LNCAP (cell line): ENCODE data around the gene SOST.

Experiments
- TF ChIP-seq, protein P1 (sequence below): fragments of 450-650 bp; IDR thresholded peaks from 2 replicates; pipeline ENCODE4 v1.5.1; 2017; ENCODE audit warnings: mild to moderate bottlenecking

SOST gene

DNA sequence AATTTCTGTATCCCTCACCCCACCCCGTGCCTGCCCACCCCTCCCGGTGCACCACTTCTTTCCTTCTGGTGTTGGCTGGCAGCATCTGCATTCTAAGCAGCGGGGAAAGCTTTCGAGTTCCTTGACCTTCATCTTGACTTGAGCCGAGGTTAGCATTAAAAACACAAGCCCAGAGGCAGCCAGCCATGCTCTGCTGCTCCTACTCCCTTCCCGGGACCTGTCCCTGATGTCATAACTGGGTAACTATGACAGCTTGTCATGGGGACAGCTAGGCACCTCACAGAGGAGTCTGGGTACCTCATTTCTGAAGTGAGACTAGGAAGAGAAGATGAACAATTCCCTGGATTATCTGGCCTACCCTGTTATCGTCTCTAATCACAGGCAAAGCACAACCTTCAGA is 21.5 kb upstream of the SOST start, which contains the start of gene CFAP97D1:
TSS of gene CFAP97D1 (plus strand) at position 301 of the 400 bp plus-strand sequence. CDS start at position 329, 28 bp downstream.
- TF ChIP-seq, protein P1, sequence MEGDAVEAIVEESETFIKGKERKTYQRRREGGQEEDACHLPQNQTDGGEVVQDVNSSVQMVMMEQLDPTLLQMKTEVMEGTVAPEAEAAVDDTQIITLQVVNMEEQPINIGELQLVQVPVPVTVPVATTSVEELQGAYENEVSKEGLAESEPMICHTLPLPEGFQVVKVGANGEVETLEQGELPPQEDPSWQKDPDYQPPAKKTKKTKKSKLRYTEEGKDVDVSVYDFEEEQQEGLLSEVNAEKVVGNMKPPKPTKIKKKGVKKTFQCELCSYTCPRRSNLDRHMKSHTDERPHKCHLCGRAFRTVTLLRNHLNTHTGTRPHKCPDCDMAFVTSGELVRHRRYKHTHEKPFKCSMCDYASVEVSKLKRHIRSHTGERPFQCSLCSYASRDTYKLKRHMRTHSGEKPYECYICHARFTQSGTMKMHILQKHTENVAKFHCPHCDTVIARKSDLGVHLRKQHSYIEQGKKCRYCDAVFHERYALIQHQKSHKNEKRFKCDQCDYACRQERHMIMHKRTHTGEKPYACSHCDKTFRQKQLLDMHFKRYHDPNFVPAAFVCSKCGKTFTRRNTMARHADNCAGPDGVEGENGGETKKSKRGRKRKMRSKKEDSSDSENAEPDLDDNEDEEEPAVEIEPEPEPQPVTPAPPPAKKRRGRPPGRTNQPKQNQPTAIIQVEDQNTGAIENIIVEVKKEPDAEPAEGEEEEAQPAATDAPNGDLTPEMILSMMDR, result no peak

DNA sequence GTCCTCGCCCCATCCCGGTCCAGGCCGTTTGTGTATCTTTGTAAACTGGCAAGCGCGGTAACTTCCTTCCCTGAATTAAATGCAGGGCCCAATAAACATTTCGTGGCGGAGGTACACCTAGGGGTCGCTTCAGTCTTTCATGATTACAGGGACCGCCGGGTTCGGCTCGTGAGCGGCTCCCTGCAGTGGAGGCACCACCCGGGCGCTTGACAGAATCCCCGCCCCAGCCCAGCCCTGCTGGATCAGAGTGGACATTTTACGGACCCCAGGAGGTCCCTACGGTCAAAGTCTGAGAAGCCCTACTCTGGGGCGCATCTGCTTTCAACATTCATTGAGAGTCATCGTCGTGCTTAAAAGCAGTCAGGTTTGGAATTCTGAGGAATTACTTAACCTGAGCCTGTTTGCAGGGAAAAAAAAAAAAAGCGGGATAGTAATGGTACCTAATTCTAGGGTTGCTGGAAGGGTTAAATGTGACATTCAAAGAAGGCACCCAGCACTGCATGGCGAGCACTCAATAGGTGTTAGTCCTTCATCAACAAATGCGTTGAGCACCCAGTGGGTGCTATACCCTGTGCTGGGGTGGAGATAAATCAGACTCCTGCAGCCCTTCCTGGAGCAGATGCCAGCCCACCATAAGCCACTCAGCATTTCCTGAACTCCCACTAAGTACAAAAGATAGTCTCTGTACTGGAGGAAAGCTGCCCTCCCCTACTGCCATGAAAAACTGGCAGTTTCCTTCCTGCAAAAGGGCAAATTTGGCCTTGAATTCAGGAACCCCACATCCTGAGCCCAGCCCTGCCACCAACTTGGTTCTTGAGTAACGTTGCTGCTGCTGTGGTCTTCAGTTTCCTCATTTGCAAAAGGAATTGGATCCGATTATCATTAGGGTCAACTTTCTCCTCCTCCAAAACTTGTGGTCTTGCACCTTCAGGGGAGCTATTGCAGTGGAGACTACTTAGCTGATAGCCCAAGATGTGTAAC is 20.8 kb upstream of the SOST start:
- TF ChIP-seq, protein P1, result no peak; the same call in 1 of the 2 replicates

DNA sequence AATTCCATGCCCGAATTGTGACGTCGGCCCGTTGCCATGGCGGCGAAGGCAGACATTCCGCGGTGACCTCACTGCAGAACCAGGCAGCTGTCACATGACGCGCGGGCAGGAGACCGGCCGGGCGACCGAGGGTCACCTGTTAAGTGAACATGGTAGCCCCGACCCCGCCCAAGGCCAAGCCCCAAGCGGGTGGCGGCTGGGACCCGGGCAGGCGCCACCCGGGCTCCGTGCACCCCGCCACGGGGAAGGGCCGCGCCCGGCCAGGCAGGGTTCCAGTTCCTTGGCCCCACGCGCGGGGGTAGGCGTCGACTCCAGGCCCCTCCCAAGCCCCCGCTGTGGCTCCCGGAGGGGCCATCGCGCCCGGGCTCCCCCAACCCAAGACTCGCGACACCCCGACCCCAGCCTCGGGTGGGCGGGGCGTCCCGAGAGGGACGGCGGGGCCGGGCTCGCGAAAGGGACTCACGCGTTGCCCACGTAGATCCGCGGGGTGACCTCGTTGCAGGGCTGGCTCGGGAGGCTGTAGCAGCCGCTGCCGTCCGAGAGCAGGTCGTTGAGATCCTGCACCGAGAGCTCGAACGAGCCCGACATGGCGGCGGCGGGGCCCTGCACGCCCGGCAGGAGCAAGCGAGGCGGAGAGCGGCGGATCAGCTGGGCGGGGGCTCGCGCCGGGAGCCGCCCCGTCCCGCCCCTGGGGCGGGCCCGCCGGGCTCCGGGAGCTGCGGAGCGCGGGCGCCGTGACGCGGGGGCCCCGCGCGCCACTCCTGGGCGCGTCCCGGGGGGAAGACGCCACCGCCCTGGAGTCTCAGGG is 19.9 kb upstream of the SOST start, which contains the start of gene DUSP3:
TSS of gene DUSP3 (minus strand) at position 641 of the 808 bp plus-strand sequence. CDS start at position 588, 53 bp downstream.
- TF ChIP-seq, protein P1, result no peak

DNA sequence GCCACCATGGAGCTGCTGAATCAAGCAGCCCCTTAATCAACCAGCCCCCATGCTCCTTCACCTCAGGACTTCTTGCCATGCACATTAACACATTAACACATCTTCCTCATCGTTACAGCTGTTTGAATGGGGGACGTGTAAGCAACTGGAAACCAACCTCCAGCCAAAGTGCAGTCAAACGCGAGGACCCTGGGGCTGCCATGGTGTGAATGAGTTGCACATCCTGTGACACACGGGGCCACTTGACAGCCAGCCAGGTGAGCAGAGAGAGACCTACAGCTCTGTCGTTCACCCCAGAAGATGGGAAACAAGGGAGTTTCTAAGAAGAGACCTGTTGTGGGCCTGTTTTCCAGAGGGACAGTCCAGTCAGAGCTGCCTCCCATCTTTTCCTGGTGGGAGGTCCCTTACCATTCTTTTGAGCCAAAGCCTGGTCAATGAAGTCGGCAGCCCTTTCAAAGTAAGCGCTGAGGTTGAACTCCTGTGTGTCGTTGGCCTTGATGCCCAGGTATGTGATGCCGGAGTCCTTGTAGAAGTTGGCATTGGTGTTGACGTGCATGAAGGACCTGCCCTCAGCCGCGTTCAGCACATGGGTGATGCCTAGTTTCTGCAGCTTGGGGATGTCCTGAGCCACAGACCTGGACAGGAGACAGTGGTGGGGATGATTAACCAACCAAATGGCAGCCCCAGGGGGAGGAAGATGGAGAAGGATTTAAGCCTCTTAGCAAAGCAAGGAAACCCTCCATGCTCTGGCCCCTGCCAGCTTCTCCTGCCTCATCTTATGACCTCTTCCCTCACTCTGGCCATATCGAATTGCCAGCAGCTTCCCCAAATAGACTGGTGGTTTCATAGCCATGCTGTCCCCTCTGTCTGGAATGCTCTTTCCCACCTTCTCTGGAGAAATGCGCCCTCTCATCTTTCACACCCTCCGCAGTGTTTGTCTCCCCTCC is 16.0 kb upstream of the SOST start:
- TF ChIP-seq, protein P1, result no peak

DNA sequence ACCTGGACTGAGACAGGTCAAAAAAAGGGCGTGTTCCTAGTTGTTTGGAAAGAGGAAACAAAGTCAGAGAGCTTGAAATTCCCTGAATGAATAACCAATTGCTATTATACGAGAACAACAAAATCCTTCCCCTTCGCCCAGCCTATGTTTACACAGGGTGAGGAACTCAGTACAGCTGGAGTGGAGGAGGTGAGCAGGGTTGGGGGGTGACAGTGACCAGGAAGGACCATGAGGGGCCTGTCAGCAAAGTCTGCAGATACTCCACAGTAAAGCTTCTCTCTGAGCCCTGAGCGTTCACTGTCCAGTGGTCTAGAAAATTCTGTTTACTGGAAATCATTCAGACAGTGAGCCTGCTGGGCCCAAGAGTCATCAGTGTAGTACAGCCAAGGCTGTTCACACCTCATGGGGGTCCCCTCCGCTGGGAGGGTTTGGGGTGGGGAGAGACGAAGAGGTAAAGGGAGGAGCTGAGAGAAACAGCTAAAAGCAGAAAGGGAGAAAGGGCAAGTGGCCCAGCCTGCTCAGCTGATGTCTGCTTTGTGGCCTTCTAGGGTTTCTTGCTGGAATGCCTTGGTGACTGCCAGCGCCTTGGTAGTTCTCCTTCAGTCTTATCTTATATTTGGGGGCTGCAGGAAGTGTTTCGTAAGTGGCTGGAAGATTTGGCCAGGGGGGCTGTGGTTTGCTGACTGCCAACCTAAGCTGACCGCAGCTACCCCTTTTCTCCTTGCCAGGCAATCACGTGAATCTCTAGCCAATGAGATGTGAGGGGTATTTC is 14.5 kb upstream of the SOST start:
- TF ChIP-seq, protein P1, result no peak

DNA sequence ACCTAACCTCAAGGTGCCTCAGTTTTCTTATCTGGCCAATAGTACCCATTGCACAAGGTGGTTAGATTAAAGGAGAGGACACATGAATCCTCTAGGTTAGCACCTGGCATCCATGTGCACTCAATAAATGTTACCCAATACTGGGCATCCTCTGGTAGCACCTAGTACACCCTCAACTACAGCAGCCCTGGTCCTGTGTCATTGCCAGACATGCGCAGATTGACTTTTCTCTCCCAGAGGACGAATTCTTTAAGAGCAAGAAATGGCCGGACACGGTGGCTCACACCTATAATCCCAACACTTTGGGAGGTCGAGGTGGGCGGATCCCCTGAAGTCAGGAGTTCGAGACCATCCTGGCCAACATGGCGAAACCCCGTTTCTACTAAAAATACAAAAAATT is 12.9 kb upstream of the SOST start:
- TF ChIP-seq, protein P1, result no peak
